Activated naive CD4-positive, alpha-beta T cell treated with anti-CD3 and anti-CD28 coated beads for 36 hours (primary cell): ENCODE data around the gene G6PC2. TPM values are rescaled to one million over a fixed set of nuclear protein-coding genes. Genes with fewer than 3 reads are reported as not detected.
"Not testable (repeated sequence)": the region's sequence is repeated elsewhere in the genome, so short reads cannot be mapped to it uniquely, and the experiment has no call there.

Experiments used
- CTCF ChIA-PET: fragments of 350-600 bp; sonication (Branson Sonifier 250); formaldehyde crosslinking; loops from one replicate; lab custom pipeline; 2021; ENCODE audit warnings: antibody characterized with exemption; lab: Charles Lee
- DNase-seq: peaks from one replicate; pipeline ENCODE4 v3.0.0-alpha.2; 2020
- H3K27ac Mint-ChIP-seq: one replicate; pipeline ENCODE4 v1.8.0; 2021; ENCODE audit warnings: mild to moderate bottlenecking, mixed read lengths
- H3K27me3 Mint-ChIP-seq: one replicate; pipeline ENCODE4 v1.8.0; 2021; ENCODE audit warnings: low read depth, mixed read lengths
- H3K36me3 Mint-ChIP-seq: one replicate; pipeline ENCODE4 v1.8.0; 2021; ENCODE audit warnings: low read depth, mixed read lengths
- H3K4me1 Mint-ChIP-seq: one replicate; pipeline ENCODE4 v1.8.0; 2021; ENCODE audit warnings: low read depth, mixed read lengths
- H3K4me3 Mint-ChIP-seq: one replicate; pipeline ENCODE4 v1.8.0; 2021; ENCODE audit warnings: mild to moderate bottlenecking, moderate library complexity, mixed read lengths
- H3K9me3 Mint-ChIP-seq: one replicate; pipeline ENCODE4 v1.8.0; 2021; ENCODE audit warnings: mixed read lengths
- intact Hi-C: fragments of 100-400 bp; cut with micrococcal nuclease; formaldehyde crosslinking; loops from one replicate; pipeline ENCODE4 v1.15.1; 2023
- total RNA-seq, 2 experiments: library from RNA; stranded (reverse); gene quantifications; one replicate each; pipeline ENCODE4 v1.2.3, GENCODE V29; 2021

The G6PC2 gene, protein sequence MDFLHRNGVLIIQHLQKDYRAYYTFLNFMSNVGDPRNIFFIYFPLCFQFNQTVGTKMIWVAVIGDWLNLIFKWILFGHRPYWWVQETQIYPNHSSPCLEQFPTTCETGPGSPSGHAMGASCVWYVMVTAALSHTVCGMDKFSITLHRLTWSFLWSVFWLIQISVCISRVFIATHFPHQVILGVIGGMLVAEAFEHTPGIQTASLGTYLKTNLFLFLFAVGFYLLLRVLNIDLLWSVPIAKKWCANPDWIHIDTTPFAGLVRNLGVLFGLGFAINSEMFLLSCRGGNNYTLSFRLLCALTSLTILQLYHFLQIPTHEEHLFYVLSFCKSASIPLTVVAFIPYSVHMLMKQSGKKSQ
- not detected for total RNA-seq

DNA sequence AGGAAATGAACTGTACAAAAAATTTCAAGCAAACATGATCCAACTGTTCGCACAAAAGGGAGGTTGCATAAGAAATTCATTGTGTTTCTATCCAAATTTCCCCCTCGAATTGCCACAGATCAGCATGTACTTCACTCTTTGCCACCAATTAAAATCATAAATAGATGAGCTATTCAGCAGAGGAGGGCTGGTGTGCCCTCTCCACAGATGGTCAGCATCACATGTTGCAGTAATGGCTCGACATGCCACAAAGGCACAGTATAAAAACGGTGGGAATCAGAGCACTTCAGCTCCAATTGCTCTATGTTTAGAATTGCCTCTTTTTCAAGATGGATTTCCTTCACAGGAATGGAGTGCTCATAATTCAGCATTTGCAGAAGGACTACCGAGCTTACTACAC, at the start of gene G6PC2:
G6PC2 (plus strand) TSS at position 289 of the 400 bp plus-strand sequence; CDS start at position 330, 41 bp downstream.
- no peaks in the 10 kb centered on the region for H3K36me3 Mint-ChIP-seq
- H3K27me3 Mint-ChIP-seq, result peaks cover 12% of the 10 kb centered on the region
- H3K4me1 Mint-ChIP-seq, result no peaks in the 10 kb centered on the region
- no peak within 1 kb of the TSS for H3K4me3 Mint-ChIP-seq
- DNase-seq, result no peak
- no peak within 1 kb of the TSS for H3K27ac Mint-ChIP-seq
- intact Hi-C loops, result no loop called here
- H3K9me3 Mint-ChIP-seq, result no peaks in the 10 kb centered on the region
- CTCF ChIA-PET, result no interaction called here

GRCh38 chr2:168851674-168852320, 49.3 kb upstream of the G6PC2 start:
- DNase-seq, result no peak
- intact Hi-C loops, result no loop called here
- Mint-ChIP-seq H3K9me3 (no peaks in the 10 kb centered on the region), H3K27me3 (no peaks in the 10 kb centered on the region), H3K4me1 (no peaks in the 10 kb centered on the region), H3K27ac (no peak overlapping the region), H3K4me3 (no peak overlapping the region), H3K36me3 (peaks cover 9% of the 10 kb centered on the region)
- CTCF ChIA-PET, result no interaction called here

DNA sequence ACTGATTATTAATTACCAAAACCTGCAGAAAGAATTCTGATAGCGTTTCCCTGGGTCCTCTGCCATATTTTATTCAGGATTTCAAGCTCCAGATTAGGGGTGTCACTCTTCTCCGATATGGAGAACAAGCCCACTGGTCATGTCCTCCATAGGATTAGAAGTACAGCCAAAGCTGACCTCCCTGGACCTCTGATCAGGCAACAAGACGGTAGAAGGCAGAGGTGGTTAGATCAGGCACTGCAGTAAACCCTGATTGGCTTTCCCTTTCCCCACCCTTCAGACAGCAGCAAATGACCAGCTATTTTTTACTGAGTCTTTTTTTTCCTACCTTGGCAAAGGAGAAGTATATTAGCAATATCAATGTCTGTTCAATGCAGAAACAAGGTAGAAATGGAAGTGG, 48.6 kb upstream of the G6PC2 start:
- no peak for DNase-seq
- Mint-ChIP-seq H3K36me3 (peaks cover 9% of the 10 kb centered on the region), H3K27me3 (no peaks in the 10 kb centered on the region), H3K4me1 (no peaks in the 10 kb centered on the region), H3K27ac (no peak overlapping the region), H3K4me3 (no peak overlapping the region), H3K9me3 (no peaks in the 10 kb centered on the region)
- CTCF ChIA-PET, result no interaction called here
- intact Hi-C loops, result no loop called here

DNA sequence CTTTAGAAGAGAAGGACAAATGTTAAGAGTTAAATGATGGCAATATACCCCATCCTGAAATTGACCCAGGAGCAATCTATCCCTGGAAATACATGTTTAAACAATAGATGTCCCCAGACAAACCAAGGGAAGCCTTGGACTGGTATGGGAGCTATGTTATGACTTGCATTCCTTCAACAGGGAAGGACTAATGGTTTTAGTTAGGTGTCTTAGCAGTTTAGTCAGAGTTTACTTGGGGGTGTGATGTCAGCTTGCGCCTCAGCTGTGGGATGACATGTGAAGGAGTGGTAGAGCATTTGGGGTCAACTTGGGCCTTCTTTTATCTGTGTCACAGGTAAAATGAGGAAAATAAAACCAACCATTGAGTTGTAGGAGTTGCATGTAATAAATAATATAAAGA, 47.6 kb upstream of the G6PC2 start:
- intact Hi-C loops, result no loop called here
- H3K27me3 Mint-ChIP-seq, result no peaks in the 10 kb centered on the region
- H3K4me3 Mint-ChIP-seq, result no peak overlapping the region
- CTCF ChIA-PET, result interaction anchor here (0.6 kb wide), 1 partner anchor 86 kb away, joined by 3 read pairs; no protein-coding TSS in a partner anchor
- no peak for DNase-seq
- H3K36me3 Mint-ChIP-seq, result peaks cover 9% of the 10 kb centered on the region
- H3K9me3 Mint-ChIP-seq, result no peaks in the 10 kb centered on the region
- H3K27ac Mint-ChIP-seq, result no peak overlapping the region
- H3K4me1 Mint-ChIP-seq, result no peaks in the 10 kb centered on the region

GRCh38 chr2:168854651-168855050, 46.4 kb upstream of the G6PC2 start:
- CTCF ChIA-PET, result no interaction called here
- H3K4me1 Mint-ChIP-seq, result no peaks in the 10 kb centered on the region
- no peak overlapping the region for H3K4me3 Mint-ChIP-seq
- no peak overlapping the region for H3K27ac Mint-ChIP-seq
- peaks cover 9% of the 10 kb centered on the region for H3K36me3 Mint-ChIP-seq
- no peak for DNase-seq
- no peaks in the 10 kb centered on the region for H3K27me3 Mint-ChIP-seq
- intact Hi-C loops, result no loop called here
- H3K9me3 Mint-ChIP-seq, result no peaks in the 10 kb centered on the region

- no peaks in the 10 kb centered on the region for H3K4me1 Mint-ChIP-seq
- intact Hi-C loops, result no loop called here
- no peaks in the 10 kb centered on the region for H3K27me3 Mint-ChIP-seq
- peaks cover 12% of the 10 kb centered on the region for H3K36me3 Mint-ChIP-seq
- H3K4me3 Mint-ChIP-seq, result no peak overlapping the region
- H3K9me3 Mint-ChIP-seq, result no peaks in the 10 kb centered on the region
- no peak for DNase-seq
- CTCF ChIA-PET, result no interaction called here
- no peak overlapping the region for H3K27ac Mint-ChIP-seq
Measured at GRCh38 chr2:168855601-168856000, 45.5 kb upstream of the G6PC2 start.

DNA sequence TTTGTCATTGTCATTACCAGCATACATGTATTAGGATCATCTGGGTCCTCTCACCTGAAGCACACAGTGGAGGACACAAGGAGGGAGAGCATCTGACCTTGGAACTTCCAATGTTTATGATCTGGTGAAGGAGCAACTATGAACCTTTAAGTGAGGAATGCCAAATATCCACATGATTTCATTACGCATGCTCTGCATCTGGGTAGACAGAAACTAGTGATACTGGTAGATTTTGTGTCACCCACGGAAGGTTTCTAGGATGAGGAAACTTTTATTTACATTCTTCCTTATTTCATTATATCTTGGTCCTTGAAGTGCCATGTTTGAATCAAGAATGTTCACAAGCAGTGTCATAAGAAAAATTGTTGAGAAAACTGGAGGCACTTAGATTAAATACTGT, 42.9 kb upstream of the G6PC2 start:
- DNase-seq, result no peak
- intact Hi-C loops, result no loop called here
- no peak overlapping the region for H3K4me3 Mint-ChIP-seq
- no peaks in the 10 kb centered on the region for H3K4me1 Mint-ChIP-seq
- peaks cover 10% of the 10 kb centered on the region for H3K36me3 Mint-ChIP-seq
- CTCF ChIA-PET, result no interaction called here
- H3K27me3 Mint-ChIP-seq, result no peaks in the 10 kb centered on the region
- H3K9me3 Mint-ChIP-seq, result no peaks in the 10 kb centered on the region
- H3K27ac Mint-ChIP-seq, result no peak overlapping the region

GRCh38 chr2:168867164-168867563, 33.9 kb upstream of the G6PC2 start:
- H3K4me3 Mint-ChIP-seq, H3K27me3 Mint-ChIP-seq, CTCF ChIA-PET, DNase-seq, H3K4me1 Mint-ChIP-seq, H3K27ac Mint-ChIP-seq, H3K9me3 Mint-ChIP-seq, intact Hi-C loops: not testable (repeated sequence)
- peaks cover 35% of the 10 kb centered on the region for H3K36me3 Mint-ChIP-seq

DNA sequence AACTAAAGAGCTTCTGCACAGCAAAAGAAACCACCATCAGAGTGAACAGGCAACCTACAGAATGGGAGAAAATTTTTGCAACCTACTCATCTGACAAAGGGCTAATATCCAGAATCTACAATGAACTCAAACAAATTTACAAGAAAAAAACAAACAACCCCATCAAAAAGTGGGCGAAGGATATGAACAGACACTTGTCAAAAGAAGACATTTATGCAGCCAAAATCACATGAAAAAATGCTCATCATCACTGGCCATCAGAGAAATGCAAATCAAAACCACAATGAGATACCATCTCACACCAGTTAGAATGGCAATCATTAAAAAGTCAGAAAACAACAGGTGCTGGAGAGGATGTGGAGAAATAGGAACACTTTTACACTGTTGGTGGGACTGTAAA, 30.7 kb upstream of the G6PC2 start:
- peaks cover 22% of the 10 kb centered on the region for H3K36me3 Mint-ChIP-seq
- CTCF ChIA-PET, H3K4me3 Mint-ChIP-seq, H3K9me3 Mint-ChIP-seq, H3K4me1 Mint-ChIP-seq, DNase-seq, H3K27me3 Mint-ChIP-seq, intact Hi-C loops, H3K27ac Mint-ChIP-seq: not testable (repeated sequence)

DNA sequence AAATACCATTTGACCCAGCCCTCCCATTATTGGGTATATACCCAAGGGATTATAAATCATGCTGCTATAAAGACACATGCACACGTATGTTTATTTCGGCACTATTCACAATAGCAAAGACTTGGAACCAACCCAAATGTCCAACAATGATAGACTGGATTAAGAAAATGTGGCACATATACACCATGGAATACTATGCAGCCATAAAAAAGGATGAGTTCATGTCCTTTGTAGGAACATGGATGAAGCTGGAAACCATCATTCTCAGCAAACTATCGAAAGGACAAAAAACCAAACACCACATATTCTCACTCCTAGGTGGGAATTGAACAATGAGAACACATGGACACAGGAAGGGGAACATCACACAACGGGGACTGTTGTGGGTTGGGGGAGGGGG, 30.3 kb upstream of the G6PC2 start:
- H3K4me1 Mint-ChIP-seq, H3K27me3 Mint-ChIP-seq, CTCF ChIA-PET, H3K27ac Mint-ChIP-seq, H3K4me3 Mint-ChIP-seq, H3K9me3 Mint-ChIP-seq, intact Hi-C loops, DNase-seq: not testable (repeated sequence)
- H3K36me3 Mint-ChIP-seq, result peaks cover 22% of the 10 kb centered on the region

GRCh38 chr2:168874368-168875054, 26.6 kb upstream of the G6PC2 start:
- H3K4me3 Mint-ChIP-seq, result no peak overlapping the region
- intact Hi-C loops, result no loop called here
- peaks cover 12% of the 10 kb centered on the region for H3K36me3 Mint-ChIP-seq
- no peaks in the 10 kb centered on the region for H3K9me3 Mint-ChIP-seq
- no peak overlapping the region for H3K27ac Mint-ChIP-seq
- H3K4me1 Mint-ChIP-seq, result no peaks in the 10 kb centered on the region
- CTCF ChIA-PET, result no interaction called here
- DNase-seq, result no peak
- no peaks in the 10 kb centered on the region for H3K27me3 Mint-ChIP-seq

DNA sequence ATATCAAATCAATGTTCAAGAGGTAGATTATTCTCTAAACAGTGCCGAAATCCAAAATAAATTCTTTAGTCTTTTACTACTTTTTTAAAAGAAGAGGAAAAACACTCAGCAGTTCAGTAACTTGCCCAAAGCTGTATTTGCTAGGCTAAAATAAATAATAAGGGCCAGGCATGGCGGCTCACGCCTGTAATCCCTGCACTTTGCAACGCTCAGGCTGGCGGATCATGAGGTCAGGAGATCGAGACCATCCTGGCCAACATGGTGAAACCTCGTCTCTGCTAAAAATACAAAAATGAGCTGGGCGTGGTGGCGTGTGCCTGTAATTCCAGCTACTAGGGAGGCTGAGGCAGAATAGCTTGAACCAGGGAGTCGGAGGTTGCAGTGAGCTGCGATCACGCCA, 18.9 kb upstream of the G6PC2 start:
- H3K9me3 Mint-ChIP-seq, CTCF ChIA-PET, H3K36me3 Mint-ChIP-seq, H3K27me3 Mint-ChIP-seq, intact Hi-C loops, H3K4me1 Mint-ChIP-seq, H3K27ac Mint-ChIP-seq, H3K4me3 Mint-ChIP-seq, DNase-seq: not testable (repeated sequence)
